Gastrocnemius medialis (tissue), 4 donors: ENCODE data around the gene IRAK1. TPM values are rescaled to one million over a fixed set of nuclear protein-coding genes. Genes with fewer than 3 reads are reported as not detected.
A peak's percentile ranks its signal among the peaks of the same experiment; 100 is the strongest.

Experiments used
- ATAC-seq, 2 donors: fragments of 150-250 bp; one replicate each; pipeline ENCODE4 v1.9.1; 2016
- DNase-seq, 2 donors: peaks; one replicate each; pipeline ENCODE4 v3.0.0-alpha.2; 2019
- H3K27ac ChIP-seq, 4 donors: fragments of 200-600 bp; sonication (generic); 1 replicate in 1 of 4; 2 replicates in 3 of 4; pipeline ENCODE4 v1.5.1; 2016 to 2018; ENCODE audit warnings: mild to moderate bottlenecking in 2 of 4, moderate library complexity in 1 of 4
- H3K27me3 ChIP-seq, 3 donors: fragments of 200-600 bp; sonication (generic) in 2 of 3; 1 replicate in 1 of 3; 2 replicates in 2 of 3; pipeline versions ENCODE4 v1.5.1 to v1.6.0; 2016 to 2019; ENCODE audit warnings: mild to moderate bottlenecking in 1 of 3, moderate library complexity in 1 of 3
- H3K36me3 ChIP-seq, 2 donors: fragments of 200-600 bp; sonication (generic) in 1 of 2; one replicate each; pipeline ENCODE4 v1.5.1; 2017 to 2018
- H3K4me1 ChIP-seq, 2 donors: fragments of 200-600 bp; sonication (generic) in 1 of 2; one replicate each; pipeline ENCODE4 v1.5.1; 2016 to 2017; ENCODE audit warnings: mild to moderate bottlenecking in 2 of 2
- H3K4me3 ChIP-seq, 4 donors: fragments of 200-600 bp; sonication (generic) in 3 of 4; 1 replicate in 1 of 4; 2 replicates in 3 of 4; pipeline ENCODE4 v1.5.1; 2016 to 2019; ENCODE audit warnings: mild to moderate bottlenecking in 2 of 4
- H3K9me3 ChIP-seq, 3 donors: fragments of 200-600 bp; sonication (generic) in 2 of 3; 1 replicate in 1 of 3; 2 replicates in 2 of 3; pipeline ENCODE4 v1.5.1; 2016 to 2019
- POLR2A ChIP-seq, 2 donors: fragments of 450-650 bp; IDR thresholded peaks; one replicate each; pipeline ENCODE4 v1.6.1; 2017; ENCODE audit warnings: antibody characterized with exemption in 2 of 2, mild to moderate bottlenecking in 2 of 2, moderate library complexity in 2 of 2
- in situ Hi-C, 4 donors: fragments of 200-750 bp; cut with MboI; loops; one replicate each; pipeline versions ENCODE4 v1.15.0 to v1.8.0; 2017; ENCODE audit warnings: low sequenced_read_pairs in 4 of 4
- intact Hi-C: fragments of 100-400 bp; cut with DNase I; formaldehyde crosslinking; loops from one replicate; pipeline ENCODE4 v1.15.1; 2023; ENCODE audit warnings: low total_unique reads
- total RNA-seq, 4 donors: library from RNA; depleted of rRNA; stranded (reverse); fragments of >200 nt; gene quantifications; one replicate each; pipeline versions ENCODE4 v1.1.0 to v1.2.3, GENCODE V29; 2016
- TF ChIP-seq, protein P1 (sequence below), 5 experiments: fragments of 450-650 bp in 3 of 5; fragments of 200-600 bp in 2 of 5; sonication (generic) in 2 of 5; IDR thresholded peaks in 4 of 5; conservative IDR thresholded peaks in 1 of 5; 1 replicate in 4 of 5; 2 replicates in 1 of 5; pipeline ENCODE4 v1.5.1; 2016 to 2019; ENCODE audit warnings: antibody characterized with exemption in 5 of 5, mild to moderate bottlenecking in 3 of 5, moderate library complexity in 3 of 5

IRAK1 gene
- total RNA-seq, 4 donors from 2014 or later: 73.9 to 157 (median 115) TPM

GRCh38 chrX:154019061-154019621 lies 561 bp downstream of the IRAK1 start:
- intact Hi-C loops (loop anchor here (2.0 kb wide), 1 partner anchor 30 kb away; no protein-coding TSS in a partner anchor), in situ Hi-C loops (no loop called here)
- Histone ChIP-seq H3K4me3 (peak overlapping the region; percentile 56 to 65 (median 62)), H3K27me3 (no peaks in the 10 kb centered on the region), H3K4me1 (peaks cover 4% of the 10 kb centered on the region in 2 donors), H3K36me3 (peaks cover 0 to 20% of the 10 kb centered on the region in 2 donors), H3K9me3 (no peaks in the 10 kb centered on the region), H3K27ac (peak overlapping the region; percentile 74 to 93 (median 84))
- ATAC-seq (peak; percentile 29 to 32), DNase-seq (no peak)
- TF ChIP-seq POLR2A (IDR thresholded peaks at IDR 0.05): no peak
- TF ChIP-seq, protein P1, sequence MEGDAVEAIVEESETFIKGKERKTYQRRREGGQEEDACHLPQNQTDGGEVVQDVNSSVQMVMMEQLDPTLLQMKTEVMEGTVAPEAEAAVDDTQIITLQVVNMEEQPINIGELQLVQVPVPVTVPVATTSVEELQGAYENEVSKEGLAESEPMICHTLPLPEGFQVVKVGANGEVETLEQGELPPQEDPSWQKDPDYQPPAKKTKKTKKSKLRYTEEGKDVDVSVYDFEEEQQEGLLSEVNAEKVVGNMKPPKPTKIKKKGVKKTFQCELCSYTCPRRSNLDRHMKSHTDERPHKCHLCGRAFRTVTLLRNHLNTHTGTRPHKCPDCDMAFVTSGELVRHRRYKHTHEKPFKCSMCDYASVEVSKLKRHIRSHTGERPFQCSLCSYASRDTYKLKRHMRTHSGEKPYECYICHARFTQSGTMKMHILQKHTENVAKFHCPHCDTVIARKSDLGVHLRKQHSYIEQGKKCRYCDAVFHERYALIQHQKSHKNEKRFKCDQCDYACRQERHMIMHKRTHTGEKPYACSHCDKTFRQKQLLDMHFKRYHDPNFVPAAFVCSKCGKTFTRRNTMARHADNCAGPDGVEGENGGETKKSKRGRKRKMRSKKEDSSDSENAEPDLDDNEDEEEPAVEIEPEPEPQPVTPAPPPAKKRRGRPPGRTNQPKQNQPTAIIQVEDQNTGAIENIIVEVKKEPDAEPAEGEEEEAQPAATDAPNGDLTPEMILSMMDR (IDR thresholded peaks at IDR 0.05 in 4 of 5, conservative IDR thresholded peaks at IDR 0.05 in 1 of 5): no peak

DNA sequence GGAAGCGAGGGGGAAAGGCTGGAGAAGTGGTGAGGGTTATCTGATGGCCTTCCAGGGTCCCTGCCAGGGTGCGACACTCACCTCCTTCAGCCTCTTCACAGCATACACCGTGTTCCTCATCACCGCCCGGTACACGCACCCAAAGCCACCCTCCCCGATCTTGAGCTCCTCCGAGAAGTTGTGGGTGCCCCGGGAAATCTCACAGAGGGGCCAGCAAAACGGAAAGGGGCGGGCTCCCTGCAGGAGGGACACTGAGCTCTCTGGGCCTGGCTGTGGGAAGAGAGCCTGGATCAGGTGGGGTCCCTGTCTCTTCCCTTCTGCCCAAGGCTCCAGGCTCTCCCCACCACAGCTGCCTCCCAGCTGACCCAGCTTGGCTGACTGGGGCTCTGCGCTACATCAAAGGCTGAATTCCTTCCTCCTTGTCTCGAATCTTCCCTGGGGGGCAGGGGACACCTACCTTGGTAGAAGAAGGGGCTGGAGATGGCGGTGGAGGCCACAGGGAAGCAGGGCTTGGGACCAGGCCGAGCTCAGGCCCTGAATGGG lies 1.1 kb downstream of the IRAK1 start:
- Histone ChIP-seq H3K9me3 (no peaks in the 10 kb centered on the region), H3K36me3 (peaks cover 0 to 20% of the 10 kb centered on the region in 2 donors), H3K27me3 (no peaks in the 10 kb centered on the region), H3K4me3 (peak overlapping the region; percentile 56 to 65 (median 62)), H3K4me1 (peaks cover 4% of the 10 kb centered on the region in 2 donors), H3K27ac (peak overlapping the region; percentile 74 to 93 (median 84))
- TF ChIP-seq POLR2A (IDR thresholded peaks at IDR 0.05): no peak
- TF ChIP-seq, protein P1 (IDR thresholded peaks at IDR 0.05 in 4 of 5, conservative IDR thresholded peaks at IDR 0.05 in 1 of 5): no peak
- ATAC-seq (no peak), DNase-seq (no peak)
- in situ Hi-C loops: no loop called here
- intact Hi-C loops: loop anchor here (2.0 kb wide), 1 partner anchor 30 kb away; no protein-coding TSS in a partner anchor

GRCh38 chrX:154017766-154018517 lies 1.8 kb downstream of the IRAK1 start:
- Histone ChIP-seq H3K27ac (peak overlapping the region in 2 of 4 donors; percentile 74 to 93), H3K36me3 (peaks cover 0 to 20% of the 10 kb centered on the region in 2 donors), H3K9me3 (no peaks in the 10 kb centered on the region), H3K27me3 (no peaks in the 10 kb centered on the region), H3K4me3 (no peak overlapping the region), H3K4me1 (peaks cover 4% of the 10 kb centered on the region in 2 donors)
- DNase-seq (no peak), ATAC-seq (no peak)
- in situ Hi-C loops (no loop called here), intact Hi-C loops (loop anchor here (2.0 kb wide), 1 partner anchor 31 kb away; no protein-coding TSS in a partner anchor)
- TF ChIP-seq, protein P1 (IDR thresholded peaks at IDR 0.05 in 4 of 5, conservative IDR thresholded peaks at IDR 0.05 in 1 of 5): no peak
- TF ChIP-seq POLR2A (IDR thresholded peaks at IDR 0.05): no peak

DNA sequence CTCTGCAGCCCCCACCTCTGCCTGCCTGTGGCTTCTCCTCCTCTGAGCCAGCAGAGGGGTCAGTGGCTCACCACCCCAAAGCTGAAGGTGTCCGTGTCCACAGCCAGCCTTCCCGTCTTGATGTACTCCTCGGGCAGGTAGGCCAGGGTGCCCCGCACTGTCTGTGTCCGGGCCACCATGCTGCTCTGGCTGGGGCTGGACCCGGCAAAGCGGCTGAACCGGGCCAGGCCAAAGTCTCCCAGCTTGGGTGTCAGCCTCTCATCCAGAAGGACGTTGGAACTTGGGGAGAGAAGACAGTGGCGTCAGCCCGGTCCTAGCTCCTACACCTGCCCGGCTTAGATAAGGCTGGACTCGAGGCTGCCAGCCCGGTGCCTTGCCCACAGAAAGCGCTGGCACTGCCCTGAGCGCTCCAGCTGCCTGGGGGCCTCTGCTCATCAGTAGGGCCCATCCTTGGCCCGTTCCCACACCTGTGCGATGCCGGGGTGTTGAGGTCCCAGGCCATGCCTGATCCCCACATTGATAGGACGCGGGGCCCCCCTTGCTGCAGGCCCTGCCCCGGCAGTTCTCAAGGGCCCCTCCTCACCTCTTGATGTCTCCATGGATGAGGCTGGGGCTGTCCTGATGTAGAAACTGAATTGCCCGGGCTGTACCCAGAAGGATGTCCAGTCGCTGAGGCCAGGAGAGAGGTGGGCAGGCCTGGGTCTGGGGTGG lies 3.2 kb downstream of the IRAK1 start:
- ATAC-seq: no peak
- intact Hi-C loops (no loop called here), in situ Hi-C loops (no loop called here)
- no peaks in the 10 kb centered on the region for H3K27me3 ChIP-seq
- H3K4me3 ChIP-seq: no peak overlapping the region
- no peaks in the 10 kb centered on the region for H3K9me3 ChIP-seq
- peaks cover 4% of the 10 kb centered on the region in 2 donors for H3K4me1 ChIP-seq
- no peak for DNase-seq
- no peak for TF ChIP-seq POLR2A (IDR thresholded peaks at IDR 0.05)
- TF ChIP-seq, protein P1 (IDR thresholded peaks at IDR 0.05 in 4 of 5, conservative IDR thresholded peaks at IDR 0.05 in 1 of 5): no peak
- no peak overlapping the region for H3K27ac ChIP-seq
- H3K36me3 ChIP-seq: peaks cover 0 to 20% of the 10 kb centered on the region in 2 donors
